ENCODE measurements around the gene PRKRA. TPM values are rescaled to one million over a fixed set of nuclear protein-coding genes. Genes with fewer than 3 reads are reported as not detected.
A peak's percentile ranks its signal among the peaks of the same experiment; 100 is the strongest.

Gene PRKRA
- total and polyA plus RNA-seq, 2 of the 8 experiments (the other 6 are each of a cell fraction or from before 2014, with no cell fraction given), result 25.4 to 60.4 TPM

DNA sequence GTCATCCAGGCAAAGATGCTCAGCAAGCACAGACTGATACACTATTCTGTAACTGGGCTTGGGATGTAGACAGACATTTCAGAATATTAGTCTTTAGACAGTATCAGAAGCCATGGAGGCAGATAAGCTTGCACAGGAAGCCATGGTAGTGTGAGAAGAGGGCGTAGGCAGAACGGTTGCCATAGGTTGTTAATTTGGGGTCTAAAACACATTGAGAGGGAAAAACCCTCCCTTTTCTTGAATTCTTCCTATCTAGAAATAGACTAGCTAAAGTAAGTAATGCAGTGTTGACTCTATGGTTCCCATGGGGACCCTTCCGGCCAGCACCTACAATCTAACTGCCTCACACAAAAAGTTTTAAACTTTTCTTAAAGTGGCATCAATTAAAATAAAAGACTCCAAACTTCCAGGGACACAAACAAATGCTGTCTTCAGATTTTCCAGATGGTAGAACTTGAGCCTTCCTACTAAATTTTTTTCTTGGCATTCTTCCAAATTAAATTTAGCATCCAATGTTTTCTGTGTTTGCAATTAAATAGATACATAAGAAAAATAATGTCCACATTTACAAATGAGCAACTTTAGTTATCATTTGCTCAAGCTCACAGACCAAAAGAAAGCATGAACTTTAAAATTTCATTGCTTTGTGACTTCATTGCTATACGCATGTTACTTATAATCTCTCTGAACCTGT, 1.9 kb downstream of the PRKRA start:
- H3K4ac ChIP-seq (replicated peaks; ENCODE audit: insufficient read length, low read depth, low read length), result no peak overlapping the region
- H2BK20ac ChIP-seq (ENCODE audit: low read length), result no peak overlapping the region
- H2AFZ ChIP-seq (ENCODE audit: low read length), result no peak overlapping the region
- no peak overlapping the region for H2AK5ac ChIP-seq (ENCODE audit: low read depth, low read length)
- no peak overlapping the region for H3K27ac ChIP-seq (ENCODE audit: low read depth, low read length)
- peak overlapping the region; percentile 79 to 92; a peak in 2 of 4 replicates for H3K4me2 ChIP-seq (ENCODE audit: insufficient read depth in 1 of 2, low read depth in 2 of 2, low read length in 2 of 2)
- no peak overlapping the region for H4K8ac ChIP-seq (ENCODE audit: extremely low read depth, insufficient read depth, low read length)
- H3K14ac ChIP-seq (ENCODE audit: insufficient read length), result no peak overlapping the region
- DNase-seq (ENCODE audit: low read depth in 1 of 2, low spot score in 2 of 2), result no peak
- CTCF ChIA-PET (ENCODE audit: partially characterized antibody), result interaction anchor here (0.6 kb wide), 2 partner anchors 46 to 304 kb away, joined by 3 read pairs; no protein-coding TSS in a partner anchor
- H3K23ac ChIP-seq (ENCODE audit: insufficient read length), result no peak overlapping the region
- peaks cover 0 to 2% (median 0%) of the 10 kb centered on the region in 4 experiments; a peak in 2 of 7 replicates for H3K4me1 ChIP-seq (replicated peaks in 1 of 4; ENCODE audit: control insufficient read depth in 3 of 4, insufficient read depth in 4 of 4, low read length in 3 of 4)
- H4K91ac ChIP-seq (replicated peaks; ENCODE audit: insufficient read length, low read length), result no peak overlapping the region
- H2BK5ac ChIP-seq (ENCODE audit: low read depth, low read length), result no peak overlapping the region
- H3K4me3 ChIP-seq (ENCODE audit: extremely low read depth in 1 of 4, insufficient read depth in 2 of 4, low read depth in 3 of 4, low read length in 4 of 4), result peak overlapping the region in 2 of 4 experiments; percentile 94 to 96; a peak in 4 of 8 replicates
- POLR2A ChIA-PET (ENCODE audit: partially characterized antibody), result interaction anchor here (0.8 to 2.6 kb wide), 6 partner anchors 9 to 252 kb away, joined by 3 to 23 read pairs (median 4); no protein-coding TSS in a partner anchor
- no peak overlapping the region for H3K9ac ChIP-seq (replicated peaks in 1 of 4; ENCODE audit: extremely low read depth in 1 of 4, low read depth in 3 of 4, low read length in 3 of 4)
- WGBS, 2 experiments (ENCODE audit: extremely low coverage in 1 of 2, insufficient coverage in 1 of 2, insufficient read length in 1 of 2, insufficient replicate concordance in 2 of 2, low coverage in 1 of 2, low lambda C conversion rate in 2 of 2, missing lambda C conversion rate in 1 of 2), result 90% methylated on average over 4 of the region's 4 CpGs; no CpG with 5 or more reads in 1 of the 2 experiments
- H3K79me1 ChIP-seq (ENCODE audit: low read depth, low read length), result peaks cover 6% of the 10 kb centered on the region; the same call in 1 of the 2 replicates
- H3K9me3 ChIP-seq (ENCODE audit: insufficient read depth in 2 of 2, low read depth in 1 of 2, low read length in 1 of 2), result no peaks in the 10 kb centered on the region
- H3K27me3 ChIP-seq (replicated peaks in 1 of 4; ENCODE audit: control insufficient read depth in 3 of 4, extremely low read depth in 1 of 4, insufficient read depth in 3 of 4, low read length in 3 of 4), result no peaks in the 10 kb centered on the region
- H4K20me1 ChIP-seq (replicated peaks in 1 of 2; ENCODE audit: control insufficient read depth in 1 of 2, insufficient read depth in 2 of 2, low read length in 2 of 2), result peaks cover 4% of the 10 kb centered on the region in 2 experiments
- TF ChIP-seq, protein P1, sequence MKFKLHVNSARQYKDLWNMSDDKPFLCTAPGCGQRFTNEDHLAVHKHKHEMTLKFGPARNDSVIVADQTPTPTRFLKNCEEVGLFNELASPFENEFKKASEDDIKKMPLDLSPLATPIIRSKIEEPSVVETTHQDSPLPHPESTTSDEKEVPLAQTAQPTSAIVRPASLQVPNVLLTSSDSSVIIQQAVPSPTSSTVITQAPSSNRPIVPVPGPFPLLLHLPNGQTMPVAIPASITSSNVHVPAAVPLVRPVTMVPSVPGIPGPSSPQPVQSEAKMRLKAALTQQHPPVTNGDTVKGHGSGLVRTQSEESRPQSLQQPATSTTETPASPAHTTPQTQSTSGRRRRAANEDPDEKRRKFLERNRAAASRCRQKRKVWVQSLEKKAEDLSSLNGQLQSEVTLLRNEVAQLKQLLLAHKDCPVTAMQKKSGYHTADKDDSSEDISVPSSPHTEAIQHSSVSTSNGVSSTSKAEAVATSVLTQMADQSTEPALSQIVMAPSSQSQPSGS (IDR thresholded peaks at IDR 0.05; ENCODE audit: low read length), result no peak
- H2BK120ac ChIP-seq (replicated peaks; ENCODE audit: low read depth, low read length), result no peak overlapping the region
- peaks cover 8 to 26% of the 10 kb centered on the region in 2 experiments for H3K79me2 ChIP-seq (ENCODE audit: control insufficient read depth in 1 of 2, insufficient read depth in 2 of 2, low read length in 2 of 2)
- no peak overlapping the region for H2BK15ac ChIP-seq (ENCODE audit: low read length)
- H2BK12ac ChIP-seq (ENCODE audit: low read depth, low read length), result no peak overlapping the region
- no peak overlapping the region for H3K18ac ChIP-seq (ENCODE audit: extremely low read depth, low read length)
- no peak overlapping the region for H3K56ac ChIP-seq (replicated peaks; ENCODE audit: insufficient read length, low read depth, low read length)
- peaks cover 5% of the 10 kb centered on the region for H3K23me2 ChIP-seq (ENCODE audit: low read depth, low read length)
- H3K36me3 ChIP-seq (ENCODE audit: control insufficient read depth in 2 of 4, insufficient read depth in 4 of 4, low read length in 3 of 4), result peaks cover 4 to 43% (median 27%) of the 10 kb centered on the region in 4 experiments
- no peak overlapping the region for H4K5ac ChIP-seq (ENCODE audit: insufficient read length, low read depth, low read length)
- no peak for FAIRE-seq

Data from H1 (cell line).